ENCODE results near the gene ATP1B1. TPM values are rescaled to one million over a fixed set of nuclear protein-coding genes. Genes with fewer than 3 reads are reported as not detected.

Gene ATP1B1
- total RNA-seq, 1 experiment from 2014 or later: 44.4 TPM

DNA sequence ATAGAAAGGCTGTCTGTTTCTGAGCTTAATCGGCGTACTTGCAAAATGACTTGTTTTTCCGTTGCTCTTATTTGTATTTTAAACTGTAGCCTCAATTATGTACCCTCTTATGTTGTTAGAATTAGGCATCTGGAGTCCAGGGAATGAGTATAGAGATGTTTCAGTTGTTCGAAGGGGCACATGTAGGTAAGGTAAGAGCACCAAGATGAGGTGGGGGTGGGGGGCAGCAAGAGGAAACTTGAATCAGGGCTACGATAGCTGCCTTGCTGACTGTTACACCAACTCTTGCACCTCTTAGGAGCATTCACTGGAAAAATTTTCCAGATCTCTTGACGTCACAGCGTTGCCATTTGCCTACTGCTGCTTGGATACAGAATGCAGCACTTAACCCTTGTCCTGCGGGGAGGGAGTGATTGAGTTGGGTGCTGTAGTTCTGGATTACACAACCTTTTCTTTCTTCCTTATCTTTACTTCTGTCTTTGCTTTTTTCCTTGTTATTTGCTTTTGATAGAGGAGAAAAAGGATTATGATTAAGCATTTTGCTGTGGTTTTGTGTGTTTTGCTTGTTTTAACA lies 3.2 kb downstream of the ATP1B1 start:
- Histone ChIP-seq H2BK20ac (ENCODE audit: low read depth, low read length, poor library complexity, severe bottlenecking) (no peak overlapping the region), H2BK15ac (ENCODE audit: low read depth, low read length) (no peak overlapping the region), H3K9ac (ENCODE audit: extremely low read depth, insufficient read length, low read length) (no peak overlapping the region), H3K23ac (ENCODE audit: insufficient read length, low read depth, low read length) (no peak overlapping the region), H2BK12ac (ENCODE audit: insufficient read length, low read depth, low read length) (no peak overlapping the region), H2AK5ac (ENCODE audit: insufficient read length, low read length) (no peak overlapping the region), H3K23me2 (ENCODE audit: insufficient read length, low read depth, low read length, poor library complexity, severe bottlenecking) (peaks cover 11% of the 10 kb centered on the region), H3K9me3 (ENCODE audit: control insufficient read depth, low read depth, low read length) (no peaks in the 10 kb centered on the region), H3K4ac (ENCODE audit: low read depth, low read length) (no peak overlapping the region), H4K8ac (replicated peaks; ENCODE audit: insufficient read length, low read depth, low read length) (no peak overlapping the region), H4K20me1 (ENCODE audit: control insufficient read depth, insufficient read depth, insufficient read length) (no peaks in the 10 kb centered on the region), H2BK120ac (ENCODE audit: low read depth, low read length, poor library complexity, severe bottlenecking) (no peak overlapping the region), H2AFZ (ENCODE audit: low read length) (no peak overlapping the region), H3K79me1 (ENCODE audit: insufficient read depth, low read depth, low read length, poor library complexity, severe bottlenecking) (no peaks in the 10 kb centered on the region), H2BK5ac (ENCODE audit: insufficient read length, low read length) (no peak overlapping the region), H3K4me2 (ENCODE audit: insufficient read depth, insufficient read length, low read length) (peak overlapping the region; percentile 2), H3K27me3 (ENCODE audit: insufficient read depth, low read length) (no peaks in the 10 kb centered on the region), H3K4me1 (ENCODE audit: insufficient read depth, low read length) (peaks cover 16% of the 10 kb centered on the region; the same call in 1 of the 2 replicates), H3K27ac (ENCODE audit: insufficient read length, low read depth, low read length) (no peak overlapping the region), H3K14ac (ENCODE audit: insufficient read depth, low read length) (no peak overlapping the region), H3T11ph (ENCODE audit: low read length) (no peak overlapping the region), H4K5ac (ENCODE audit: insufficient read length, low read depth, low read length) (no peak overlapping the region), H3K56ac (ENCODE audit: insufficient read length, low read depth, low read length) (no peak overlapping the region), H3K79me2 (ENCODE audit: insufficient read depth, low read length) (peaks cover 33% of the 10 kb centered on the region; the same call in 1 of the 2 replicates), H4K91ac (ENCODE audit: insufficient read length, low read depth, low read length) (no peak overlapping the region), H3K18ac (ENCODE audit: insufficient read length, low read depth, low read length) (no peak overlapping the region)
- peak overlapping the region in 1 of 2 experiments; percentile 37; a peak in 3 of 5 replicates for H3K4me3 Mint-ChIP-seq
- H3K27ac Mint-ChIP-seq: peak overlapping the region; percentile 61 to 79 (median 77); a peak in 4 of 7 replicates
- peaks cover 23 to 37% (median 36%) of the 10 kb centered on the region in 3 experiments for H3K36me3 Mint-ChIP-seq (ENCODE audit: insufficient read depth in 1 of 3, low read depth in 3 of 3)
- TF ChIP-seq CTCF (conservative IDR thresholded peaks at IDR 0.05): no peak
- no peaks in the 10 kb centered on the region; the same call in none of the 2 replicates for H3K27me3 Mint-ChIP-seq (ENCODE audit: low read depth)
- no peak for DNase-seq
- no CpG with 5 or more reads among the region's 8 CpGs for WGBS (ENCODE audit: extremely low coverage, insufficient read length, low lambda C conversion rate)
- H3K4me1 Mint-ChIP-seq: peaks cover 57 to 66% of the 10 kb centered on the region in 2 experiments
- no peaks in the 10 kb centered on the region; a peak in 1 of 5 replicates for H3K9me3 Mint-ChIP-seq

All from H9 (cell line).